ENCODE measurements around the gene CBFB. TPM values are rescaled to one million over a fixed set of nuclear protein-coding genes. Genes with fewer than 3 reads are reported as not detected.
"Not testable (repeated sequence)": the region's sequence is repeated elsewhere in the genome, so short reads cannot be mapped to it uniquely, and the experiment has no call there.

Gene CBFB
- total RNA-seq, 1 experiment from 2014 or later, result 185 TPM

DNA sequence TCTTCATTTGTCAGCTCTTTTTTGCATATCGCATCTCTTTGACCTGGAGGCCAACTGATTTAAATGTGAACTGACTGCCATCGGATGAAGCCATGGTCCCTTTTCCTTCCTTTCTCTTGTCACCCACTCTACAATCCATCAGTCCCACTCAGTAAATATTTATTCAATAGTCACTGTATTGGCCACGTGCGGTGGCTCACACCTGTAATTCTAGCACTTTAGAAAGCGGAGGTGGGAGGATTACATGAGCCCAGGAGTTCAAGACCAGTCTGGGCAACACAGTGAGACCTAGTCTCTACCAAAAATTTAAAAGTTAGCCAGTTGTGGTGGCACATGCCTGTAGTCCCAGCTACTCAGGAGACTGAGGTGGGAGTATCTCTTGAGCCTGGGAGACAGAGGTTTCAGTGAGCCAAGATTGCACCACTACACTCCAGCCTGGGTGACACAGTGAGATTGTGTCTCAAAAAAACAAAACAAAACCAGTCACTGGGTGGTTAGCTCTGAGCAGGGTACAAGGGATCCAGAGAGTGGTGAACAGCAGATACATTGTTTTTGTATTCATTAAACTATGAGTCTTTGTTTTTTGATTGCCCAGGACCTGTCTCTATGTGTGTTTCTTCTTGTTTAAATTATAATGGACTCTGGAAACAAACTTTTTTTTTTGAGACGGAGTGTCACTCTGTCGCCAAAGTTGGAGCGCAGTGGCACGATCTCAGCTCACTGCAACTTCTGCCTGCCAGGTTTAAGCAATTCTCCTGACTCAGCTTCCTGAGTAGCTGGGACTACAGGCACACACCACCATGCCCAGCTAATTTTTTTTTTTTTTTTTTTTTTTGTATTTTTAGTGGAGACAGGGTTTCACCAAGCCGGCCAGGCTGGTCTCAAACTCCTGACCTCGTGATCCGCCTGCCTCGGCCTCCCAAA is 87.7 kb downstream of the CBFB start:
- Histone ChIP-seq H3K36me3 (ENCODE audit: insufficient read depth, low read length, poor library complexity, severe bottlenecking) (peaks cover 7% of the 10 kb centered on the region), H3K27me3 (replicated peaks; ENCODE audit: insufficient read depth, low read depth, low read length, poor library complexity) (no peaks in the 10 kb centered on the region), H3K9me3 (ENCODE audit: low read depth, low read length, poor library complexity, severe bottlenecking) (no peaks in the 10 kb centered on the region), H3K27ac (ENCODE audit: low read depth, low read length, poor library complexity, severe bottlenecking) (no peak overlapping the region), H3K4me3 (ENCODE audit: low read depth, low read length, poor library complexity, severe bottlenecking) (no peak overlapping the region), H3K4me1 (ENCODE audit: insufficient read depth, low read length, poor library complexity, severe bottlenecking) (no peaks in the 10 kb centered on the region)
- DNase-seq (ENCODE audit: low spot score), result no peak
- CTCF ChIA-PET, result no interaction called here
- TF ChIP-seq, protein P1, sequence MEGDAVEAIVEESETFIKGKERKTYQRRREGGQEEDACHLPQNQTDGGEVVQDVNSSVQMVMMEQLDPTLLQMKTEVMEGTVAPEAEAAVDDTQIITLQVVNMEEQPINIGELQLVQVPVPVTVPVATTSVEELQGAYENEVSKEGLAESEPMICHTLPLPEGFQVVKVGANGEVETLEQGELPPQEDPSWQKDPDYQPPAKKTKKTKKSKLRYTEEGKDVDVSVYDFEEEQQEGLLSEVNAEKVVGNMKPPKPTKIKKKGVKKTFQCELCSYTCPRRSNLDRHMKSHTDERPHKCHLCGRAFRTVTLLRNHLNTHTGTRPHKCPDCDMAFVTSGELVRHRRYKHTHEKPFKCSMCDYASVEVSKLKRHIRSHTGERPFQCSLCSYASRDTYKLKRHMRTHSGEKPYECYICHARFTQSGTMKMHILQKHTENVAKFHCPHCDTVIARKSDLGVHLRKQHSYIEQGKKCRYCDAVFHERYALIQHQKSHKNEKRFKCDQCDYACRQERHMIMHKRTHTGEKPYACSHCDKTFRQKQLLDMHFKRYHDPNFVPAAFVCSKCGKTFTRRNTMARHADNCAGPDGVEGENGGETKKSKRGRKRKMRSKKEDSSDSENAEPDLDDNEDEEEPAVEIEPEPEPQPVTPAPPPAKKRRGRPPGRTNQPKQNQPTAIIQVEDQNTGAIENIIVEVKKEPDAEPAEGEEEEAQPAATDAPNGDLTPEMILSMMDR (conservative IDR thresholded peaks at IDR 0.05; ENCODE audit: low read depth, low read length), result no peak
- no peak for TF ChIP-seq EZH2 (IDR thresholded peaks at IDR 0.05; ENCODE audit: borderline replicate concordance, low read depth, low read length, poor library complexity, severe bottlenecking)
- BruUV-seq (replicated peaks), result no TSS peak
- POLR2A ChIA-PET (ENCODE audit: low non-redundant PET), result no interaction called here
- intact Hi-C loops (cut with micrococcal nuclease; ENCODE audit: unreplicated experiment), result no loop called here

DNA sequence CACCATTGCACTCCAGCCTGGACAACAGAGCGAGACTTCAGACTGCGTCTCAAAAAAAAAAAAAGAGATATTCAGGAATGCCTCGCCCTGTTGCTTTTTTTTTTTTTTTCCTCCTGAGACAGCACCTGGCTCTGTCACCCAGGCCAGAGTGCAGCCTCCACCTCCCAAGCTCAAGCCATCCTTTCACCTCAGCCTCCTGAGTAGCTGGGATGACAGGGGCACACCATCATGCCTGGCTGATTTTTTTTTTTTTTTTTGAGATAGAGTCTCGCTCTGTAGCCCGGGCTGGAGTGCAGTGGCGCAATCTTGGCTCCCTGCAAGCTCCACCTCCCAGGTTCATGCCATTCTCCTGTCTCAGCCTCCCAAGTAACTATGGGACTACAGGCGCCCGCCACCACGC is 88.8 kb downstream of the CBFB start:
- POLR2A ChIA-PET (ENCODE audit: low non-redundant PET), result interaction anchor here (0.6 kb wide), 1 partner anchor 955 kb away, joined by 4 read pairs; no protein-coding TSS in a partner anchor
- no peak for DNase-seq (ENCODE audit: low spot score)
- H3K4me1 ChIP-seq (ENCODE audit: insufficient read depth, low read length, poor library complexity, severe bottlenecking), result no peaks in the 10 kb centered on the region

DNA sequence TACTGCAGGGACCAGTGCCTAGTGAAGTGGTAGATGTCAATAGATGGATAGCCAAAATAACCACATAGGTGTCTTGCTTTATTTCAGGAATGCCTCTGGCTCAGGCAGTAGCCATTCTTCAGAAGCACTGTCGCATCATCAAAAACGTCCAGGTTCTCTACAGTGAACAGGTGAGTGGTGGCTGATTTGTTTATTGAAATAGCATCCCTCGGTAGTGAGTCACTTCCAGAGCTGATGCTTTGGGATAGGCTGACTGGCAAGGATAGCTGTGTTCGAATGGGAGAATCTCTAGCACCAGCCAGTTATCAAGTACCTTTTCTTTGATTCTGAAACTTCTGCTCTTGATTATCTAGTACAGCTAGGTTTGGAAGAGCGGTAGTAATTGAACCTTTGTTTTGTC is 91.1 kb downstream of the CBFB start:
- intact Hi-C loops (cut with micrococcal nuclease; ENCODE audit: unreplicated experiment), result no loop called here
- DNase-seq (ENCODE audit: low spot score), result no peak
- no TSS peak for BruUV-seq (replicated peaks)
- Histone ChIP-seq H3K9me3 (ENCODE audit: low read depth, low read length, poor library complexity, severe bottlenecking) (no peaks in the 10 kb centered on the region), H3K27ac (ENCODE audit: low read depth, low read length, poor library complexity, severe bottlenecking) (no peak overlapping the region), H3K4me1 (ENCODE audit: insufficient read depth, low read length, poor library complexity, severe bottlenecking) (no peaks in the 10 kb centered on the region), H3K4me3 (ENCODE audit: low read depth, low read length, poor library complexity, severe bottlenecking) (no peak overlapping the region), H3K27me3 (replicated peaks; ENCODE audit: insufficient read depth, low read depth, low read length, poor library complexity) (no peaks in the 10 kb centered on the region), H3K36me3 (ENCODE audit: insufficient read depth, low read length, poor library complexity, severe bottlenecking) (peaks cover 23% of the 10 kb centered on the region)
- TF ChIP-seq EZH2 (IDR thresholded peaks at IDR 0.05; ENCODE audit: borderline replicate concordance, low read depth, low read length, poor library complexity, severe bottlenecking), result no peak
- TF ChIP-seq, protein P1 (conservative IDR thresholded peaks at IDR 0.05; ENCODE audit: low read depth, low read length), result no peak
- POLR2A ChIA-PET (ENCODE audit: low non-redundant PET), result interaction anchor here (0.6 kb wide), 1 partner anchor 12 kb away, joined by 20 read pairs; no protein-coding TSS in a partner anchor
- CTCF ChIA-PET, result interaction anchor here (1.8 kb wide), 1 partner anchor 102 kb away, joined by 4 read pairs; no protein-coding TSS in a partner anchor

More for the DNA sequence above, 88.8 kb downstream of the CBFB start:
- Histone ChIP-seq H3K27me3 (replicated peaks; ENCODE audit: insufficient read depth, low read depth, low read length, poor library complexity) (no peaks in the 10 kb centered on the region), H3K9me3 (ENCODE audit: low read depth, low read length, poor library complexity, severe bottlenecking) (no peaks in the 10 kb centered on the region), H3K36me3 (ENCODE audit: insufficient read depth, low read length, poor library complexity, severe bottlenecking) (peaks cover 12% of the 10 kb centered on the region), H3K4me3 (ENCODE audit: low read depth, low read length, poor library complexity, severe bottlenecking) (no peak overlapping the region), H3K27ac (ENCODE audit: low read depth, low read length, poor library complexity, severe bottlenecking) (no peak overlapping the region)
- TF ChIP-seq, protein P1 (conservative IDR thresholded peaks at IDR 0.05; ENCODE audit: low read depth, low read length), result no peak
- TF ChIP-seq EZH2 (IDR thresholded peaks at IDR 0.05; ENCODE audit: borderline replicate concordance, low read depth, low read length, poor library complexity, severe bottlenecking), result no peak
- CTCF ChIA-PET, result no interaction called here
- intact Hi-C loops (cut with micrococcal nuclease; ENCODE audit: unreplicated experiment), result no loop called here
- BruUV-seq (replicated peaks), result no TSS peak

DNA sequence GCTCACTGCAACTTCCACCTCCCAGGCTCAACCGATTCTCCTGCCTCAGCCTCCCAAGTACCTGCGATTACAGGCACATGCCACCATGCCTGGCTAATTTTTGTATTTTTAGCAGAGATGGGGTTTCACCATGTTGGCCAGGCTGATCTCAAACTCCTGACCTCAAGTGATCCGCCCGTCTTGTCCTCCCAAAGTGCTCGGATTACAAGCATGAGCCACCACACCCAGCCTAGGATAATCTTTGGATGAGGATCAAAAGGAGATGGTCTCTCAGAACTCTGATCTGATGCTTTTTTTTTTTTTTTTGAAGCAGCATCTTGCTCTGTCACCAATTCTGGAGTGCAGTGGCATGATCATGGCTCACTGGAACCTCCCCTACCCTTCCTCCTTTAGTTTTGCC is 93.8 kb downstream of the CBFB start:
- H3K4me3 ChIP-seq (ENCODE audit: low read depth, low read length, poor library complexity, severe bottlenecking); DNase-seq (ENCODE audit: low spot score); CTCF ChIA-PET; H3K9me3 ChIP-seq (ENCODE audit: low read depth, low read length, poor library complexity, severe bottlenecking); POLR2A ChIA-PET (ENCODE audit: low non-redundant PET); H3K27ac ChIP-seq (ENCODE audit: low read depth, low read length, poor library complexity, severe bottlenecking); BruUV-seq (replicated peaks); H3K4me1 ChIP-seq (ENCODE audit: insufficient read depth, low read length, poor library complexity, severe bottlenecking); H3K27me3 ChIP-seq (replicated peaks; ENCODE audit: insufficient read depth, low read depth, low read length, poor library complexity); intact Hi-C loops (cut with micrococcal nuclease; ENCODE audit: unreplicated experiment): not testable (repeated sequence)
- peaks cover 26% of the 10 kb centered on the region for H3K36me3 ChIP-seq (ENCODE audit: insufficient read depth, low read length, poor library complexity, severe bottlenecking)
